Neural progenitor cell (in vitro differentiated cells): ENCODE data around the gene CPNE2. TPM values are rescaled to one million over a fixed set of nuclear protein-coding genes. Genes with fewer than 3 reads are reported as not detected.

Experiments
- DNase-seq: peaks from one replicate; pipeline ENCODE4 v3.0.0-alpha.2; 2016; ENCODE audit warnings: low spot score
- H2AFZ ChIP-seq: fragments of 200-600 bp; sonication (generic); replicated peaks from 2 replicates; pipeline ENCODE4 v1.6.1; 2016; ENCODE audit warnings: antibody characterized with exemption
- H3F3A ChIP-seq: fragments of 200-600 bp; sonication (generic); 2 replicates; pipeline ENCODE4 v1.6.1; 2016; ENCODE audit warnings: antibody characterized with exemption, low read depth
- H3K27ac ChIP-seq: fragments of 200-600 bp; sonication (generic); 2 replicates; pipeline ENCODE4 v1.5.1; 2016; ENCODE audit warnings: mild to moderate bottlenecking
- H3K27me3 ChIP-seq: fragments of 200-600 bp; sonication (generic); 2 replicates; pipeline ENCODE4 v1.6.1; 2016; ENCODE audit warnings: mild to moderate bottlenecking, moderate library complexity
- H3K36me3 ChIP-seq: fragments of 200-600 bp; sonication (generic); 2 replicates; pipeline ENCODE4 v1.5.1; 2016
- H3K4me1 ChIP-seq: fragments of 200-600 bp; sonication (generic); 2 replicates; pipeline ENCODE4 v1.6.1; 2016; ENCODE audit warnings: mixed run types
- H3K4me2 ChIP-seq: fragments of 200-600 bp; sonication (generic); 2 replicates; pipeline ENCODE4 v1.6.1; 2016
- H3K4me3 ChIP-seq: fragments of 200-600 bp; sonication (generic); 2 replicates; pipeline ENCODE4 v1.5.1; 2016
- H3K79me2 ChIP-seq: fragments of 200-600 bp; sonication (generic); 2 replicates; pipeline ENCODE4 v1.6.1; 2016; ENCODE audit warnings: low read depth
- H3K9ac ChIP-seq: fragments of 200-600 bp; sonication (generic); 2 replicates; pipeline ENCODE4 v1.6.1; 2016
- H3K9me3 ChIP-seq: fragments of 200-600 bp; sonication (generic); 2 replicates; pipeline ENCODE4 v1.5.1; 2016; ENCODE audit warnings: low read depth
- H4K20me1 ChIP-seq: fragments of 200-600 bp; sonication (generic); 2 replicates; pipeline ENCODE4 v1.6.1; 2016; ENCODE audit warnings: low read depth
- H3K27ac Mint-ChIP-seq: 3 replicates; pipeline ENCODE4 v1.8.0; 2021; ENCODE audit warnings: mixed read lengths
- H3K27me3 Mint-ChIP-seq: 2 replicates; pipeline ENCODE4 v1.8.0; 2022; ENCODE audit warnings: low read depth, mild to moderate bottlenecking, inconsistent platforms, moderate library complexity, mixed read lengths; ENCODE audit not compliant: insufficient read depth
- H3K36me3 Mint-ChIP-seq: 3 replicates; pipeline ENCODE4 v1.8.0; 2021; ENCODE audit warnings: mixed read lengths
- H3K4me1 Mint-ChIP-seq: 3 replicates; pipeline ENCODE4 v1.8.0; 2021; ENCODE audit warnings: mixed read lengths
- H3K4me3 Mint-ChIP-seq: 3 replicates; pipeline ENCODE4 v1.8.0; 2021; ENCODE audit warnings: mild to moderate bottlenecking, moderate library complexity, mixed read lengths
- H3K9me3 Mint-ChIP-seq: 3 replicates; pipeline ENCODE4 v1.8.0; 2020; ENCODE audit warnings: mixed read lengths
- CTCF ChIP-seq: fragments of 200-600 bp; sonication (generic); IDR thresholded peaks from 2 replicates; pipeline ENCODE4 v1.5.1; 2017; ENCODE audit warnings: antibody characterized with exemption, mild to moderate bottlenecking
- EZH2 ChIP-seq: fragments of 200-600 bp; sonication (generic); IDR thresholded peaks from 2 replicates; pipeline ENCODE4 v1.6.1; 2017; ENCODE audit warnings: antibody characterized with exemption, mild to moderate bottlenecking, moderate library complexity
- EZH2phosphoT487 ChIP-seq: fragments of 200-600 bp; sonication (generic); IDR thresholded peaks from 2 replicates; pipeline ENCODE4 v1.6.1; 2017; ENCODE audit warnings: antibody characterized with exemption
- total RNA-seq: library from RNA; depleted of rRNA; stranded (reverse); fragments of >200 nt; gene quantifications from 2 replicates; pipeline ENCODE4 v1.2.3, GENCODE V29; 2015; ENCODE audit warnings: low replicate concordance

The CPNE2 gene
- total RNA-seq, 1 donor from 2014 or later, result 19.8 TPM

- no peak overlapping the region for H3K4me3 Mint-ChIP-seq
- peaks cover under 1% of the 10 kb centered on the region for H3F3A ChIP-seq
- H4K20me1 ChIP-seq, result no peaks in the 10 kb centered on the region
- no peak overlapping the region for H3K9ac ChIP-seq
- no peaks in the 10 kb centered on the region for H3K9me3 Mint-ChIP-seq
- DNase-seq, result no peak
- H3K27me3 ChIP-seq, result no peaks in the 10 kb centered on the region
- no peaks in the 10 kb centered on the region for H3K79me2 ChIP-seq
- H3K27ac Mint-ChIP-seq, result no peak overlapping the region
- H2AFZ ChIP-seq, result no peak overlapping the region
- no peaks in the 10 kb centered on the region for H3K27me3 Mint-ChIP-seq
- TF ChIP-seq CTCF, result no peak
- no peak for TF ChIP-seq EZH2
- TF ChIP-seq EZH2phosphoT487, result no peak
- no peaks in the 10 kb centered on the region for H3K4me1 Mint-ChIP-seq
- H3K9me3 ChIP-seq, result no peaks in the 10 kb centered on the region
- H3K4me2 ChIP-seq, result no peak overlapping the region
- H3K4me1 ChIP-seq, result no peaks in the 10 kb centered on the region
- H3K27ac ChIP-seq, result no peak overlapping the region
- H3K36me3 Mint-ChIP-seq, result peaks cover 46% of the 10 kb centered on the region
- H3K4me3 ChIP-seq, result no peak overlapping the region
- H3K36me3 ChIP-seq, result peaks cover 12% of the 10 kb centered on the region
Observed at GRCh38 chr16:57157533-57157932, 65.2 kb downstream of the CPNE2 start.

- peaks cover 26% of the 10 kb centered on the region for H3K36me3 ChIP-seq
- no peaks in the 10 kb centered on the region for H3K4me1 ChIP-seq
- no peaks in the 10 kb centered on the region for H4K20me1 ChIP-seq
- H3K9me3 ChIP-seq, result no peaks in the 10 kb centered on the region
- no peak for DNase-seq
- no peak overlapping the region for H2AFZ ChIP-seq
- Mint-ChIP-seq H3K27ac (no peak overlapping the region), H3K36me3 (peaks cover 34% of the 10 kb centered on the region), H3K4me3 (no peak overlapping the region), H3K4me1 (no peaks in the 10 kb centered on the region), H3K27me3 (no peaks in the 10 kb centered on the region), H3K9me3 (no peaks in the 10 kb centered on the region)
- no peak overlapping the region for H3K4me3 ChIP-seq
- TF ChIP-seq EZH2phosphoT487 (no peak), EZH2 (no peak), CTCF (no peak)
- no peak overlapping the region for H3K27ac ChIP-seq
- no peak overlapping the region for H3K9ac ChIP-seq
- H3F3A ChIP-seq, result no peaks in the 10 kb centered on the region
- no peaks in the 10 kb centered on the region for H3K79me2 ChIP-seq
- H3K27me3 ChIP-seq, result no peaks in the 10 kb centered on the region
- H3K4me2 ChIP-seq, result no peak overlapping the region
Observed at GRCh38 chr16:57159447-57159846, 67.1 kb downstream of the CPNE2 start.

- H3K4me1 Mint-ChIP-seq, result peaks cover 5% of the 10 kb centered on the region
- Histone ChIP-seq H4K20me1 (peaks cover 14% of the 10 kb centered on the region), H3K9me3 (no peaks in the 10 kb centered on the region), H3K4me1 (peaks cover 8% of the 10 kb centered on the region), H3K36me3 (peaks cover 20% of the 10 kb centered on the region), H3F3A (peaks cover 2% of the 10 kb centered on the region), H3K79me2 (no peaks in the 10 kb centered on the region), H3K4me2 (no peak overlapping the region), H3K27me3 (no peaks in the 10 kb centered on the region), H3K4me3 (no peak overlapping the region), H3K27ac (no peak overlapping the region), H3K9ac (no peak overlapping the region), H2AFZ (no peak overlapping the region)
- no peak for TF ChIP-seq EZH2phosphoT487
- H3K4me3 Mint-ChIP-seq, result no peak overlapping the region
- peaks cover 26% of the 10 kb centered on the region for H3K36me3 Mint-ChIP-seq
- no peak overlapping the region for H3K27ac Mint-ChIP-seq
- no peaks in the 10 kb centered on the region for H3K27me3 Mint-ChIP-seq
- no peak for DNase-seq
- H3K9me3 Mint-ChIP-seq, result no peaks in the 10 kb centered on the region
Observed at GRCh38 chr16:57163842-57164241, 71.5 kb downstream of the CPNE2 start.

- Histone ChIP-seq H3K79me2 (no peaks in the 10 kb centered on the region), H3K4me1 (peaks cover 14% of the 10 kb centered on the region), H3K4me3 (no peak overlapping the region), H3K9me3 (no peaks in the 10 kb centered on the region), H3K9ac (no peak overlapping the region), H3K4me2 (no peak overlapping the region), H3K27ac (no peak overlapping the region), H2AFZ (no peak overlapping the region), H4K20me1 (peaks cover 14% of the 10 kb centered on the region), H3F3A (peaks cover 18% of the 10 kb centered on the region), H3K36me3 (peaks cover 20% of the 10 kb centered on the region), H3K27me3 (no peaks in the 10 kb centered on the region)
- H3K36me3 Mint-ChIP-seq, result peaks cover 20% of the 10 kb centered on the region
- DNase-seq, result no peak
- no peaks in the 10 kb centered on the region for H3K9me3 Mint-ChIP-seq
- TF ChIP-seq CTCF (no peak), EZH2phosphoT487 (no peak), EZH2 (no peak)
- no peaks in the 10 kb centered on the region for H3K27me3 Mint-ChIP-seq
- peaks cover 14% of the 10 kb centered on the region for H3K4me1 Mint-ChIP-seq
- H3K27ac Mint-ChIP-seq, result no peak overlapping the region
- H3K4me3 Mint-ChIP-seq, result no peak overlapping the region
Observed at GRCh38 chr16:57165483-57165882, 73.1 kb downstream of the CPNE2 start.
